ENCODE measurements around the gene EFCAB6.

GRCh38 chr22:43833286-43834240, 21.5 kb upstream of the EFCAB6 start:
- TF ChIP-seq CHD2 (IDR thresholded peaks at IDR 0.05; ENCODE audit: borderline replicate concordance, low read depth, low read length) (no peak), EZH2 (IDR thresholded peaks at IDR 0.05; ENCODE audit: borderline replicate concordance, control insufficient read depth, low read depth, low read length) (no peak), POLR2AphosphoS5 (IDR thresholded peaks at IDR 0.05; ENCODE audit: low read length) (no peak), TAF1 (IDR thresholded peaks at IDR 0.05; ENCODE audit: borderline replicate concordance, low read depth, low read length) (no peak), PKNOX1 (IDR thresholded peaks at IDR 0.05) (no peak), NFIC (IDR thresholded peaks at IDR 0.05; ENCODE audit: low read depth, low read length) (no peak), FOS (IDR thresholded peaks at IDR 0.05; ENCODE audit: borderline replicate concordance, extremely low read depth, insufficient read length) (no peak), JUND (IDR thresholded peaks at IDR 0.05; ENCODE audit: low read depth, low read length) (no peak), CHD4 (IDR thresholded peaks at IDR 0.05) (no peak), SUPT20H (IDR thresholded peaks at IDR 0.05; ENCODE audit: borderline replicate concordance, control insufficient read depth, low read depth, low read length) (no peak), CREB1 (IDR thresholded peaks at IDR 0.05; ENCODE audit: low read depth) (no peak), TCF7 (IDR thresholded peaks at IDR 0.05; ENCODE audit: borderline replicate concordance) (no peak)

Data from GM12878 (cell line).